HuH-7 (cell line): Measurements from ENCODE around the gene AMH.

Source experiments
- DNase-seq: peaks from one replicate; pipeline ENCODE4 v3.0.0; 2011; ENCODE audit warnings: low spot score

Gene AMH

DNA sequence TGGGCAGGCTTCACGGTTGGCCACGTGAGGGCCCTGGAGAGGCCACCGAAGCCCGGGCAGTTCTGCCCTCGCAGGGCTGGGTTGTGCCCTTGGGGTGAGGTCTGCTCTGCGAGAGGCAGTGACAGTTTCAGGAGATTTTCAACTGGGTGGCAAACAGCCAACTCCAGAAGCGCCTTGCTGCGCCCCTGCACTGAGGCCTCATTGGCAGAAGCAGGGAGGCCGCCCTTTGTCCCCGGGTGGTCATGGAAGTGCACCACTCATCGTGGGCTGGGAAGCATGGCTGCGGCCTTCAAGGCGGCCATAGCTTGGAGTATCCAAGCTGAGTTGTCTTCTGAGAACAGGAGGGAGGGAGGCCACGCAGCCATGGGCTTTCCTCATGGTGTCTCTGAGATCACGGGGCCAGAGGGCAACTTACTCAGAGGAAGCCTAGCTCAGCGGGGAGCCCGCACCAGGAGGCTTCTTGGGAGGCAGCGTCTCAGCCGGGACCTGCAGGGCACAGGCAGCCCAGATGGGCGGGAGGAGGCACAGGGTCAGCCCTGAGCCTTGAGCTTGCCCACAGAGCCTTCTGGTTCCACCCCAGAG lies 27.8 kb upstream of the AMH start:
- DNase-seq, result no peak

DNA sequence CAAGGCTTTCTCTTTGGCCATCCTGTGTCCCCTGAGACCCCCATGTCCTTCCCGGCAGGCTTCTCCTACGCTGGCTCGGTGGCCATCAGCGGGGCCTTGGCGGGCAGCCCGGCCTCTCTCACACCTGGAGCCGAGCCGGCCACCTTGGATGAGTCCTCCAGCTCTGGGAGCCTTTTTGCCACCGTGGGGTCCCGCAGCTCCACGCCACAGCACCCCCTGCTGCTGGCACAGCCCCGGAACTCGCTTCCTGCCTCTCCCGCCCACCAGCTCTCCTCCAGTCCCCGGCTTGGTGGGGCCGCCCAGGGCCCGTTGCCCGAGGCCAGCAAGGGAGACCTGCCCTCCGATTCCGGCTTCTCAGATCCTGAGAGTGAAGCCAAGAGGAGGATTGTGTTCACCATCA lies 27.2 kb upstream of the AMH start:
- DNase-seq, result no peak

DNA sequence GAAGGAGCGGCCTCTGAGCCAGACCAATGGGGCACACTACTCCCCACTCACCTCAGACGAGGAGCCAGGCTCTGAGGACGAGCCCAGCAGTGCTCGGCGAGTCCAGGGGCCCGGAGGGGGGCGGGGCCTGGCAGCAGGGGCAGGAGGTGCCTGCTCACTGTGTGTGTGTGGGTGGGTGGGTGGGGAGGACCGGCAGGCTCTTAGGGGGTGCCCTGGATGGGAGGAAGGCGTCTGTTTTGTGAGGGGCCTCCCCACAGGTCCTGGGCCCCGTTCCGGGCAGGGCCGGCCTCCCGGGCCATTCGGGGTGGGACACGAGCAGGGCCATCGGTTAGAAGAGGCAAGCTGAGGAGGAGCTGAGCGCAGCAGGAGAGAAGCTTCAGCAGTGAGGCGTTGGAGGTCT lies 25.7 kb upstream of the AMH start:
- DNase-seq, result no peak

DNA sequence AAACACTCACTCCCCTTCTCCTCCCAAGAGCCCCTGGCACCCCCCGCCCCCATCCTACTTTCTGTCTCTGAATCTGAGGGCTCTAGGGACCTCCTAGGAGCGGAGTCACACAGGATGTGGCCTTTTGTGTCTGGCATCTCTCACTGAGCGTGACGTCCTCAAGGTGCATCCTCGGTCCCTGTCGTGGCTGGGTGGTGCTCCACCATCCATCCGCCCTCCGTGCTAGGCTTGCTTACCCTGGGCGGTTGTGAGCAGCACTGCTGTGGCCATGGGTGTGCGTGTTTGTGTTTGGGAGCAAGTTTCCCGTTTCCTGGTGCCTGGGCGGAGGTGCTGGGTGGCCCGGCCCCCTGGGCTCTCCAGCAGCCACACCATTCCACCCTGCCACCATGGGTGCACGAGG lies 25.2 kb upstream of the AMH start:
- DNase-seq, result no peak

- no peak for DNase-seq
Measured at GRCh38 chr19:2224754-2225349, 24.3 kb upstream of the AMH start.

DNA sequence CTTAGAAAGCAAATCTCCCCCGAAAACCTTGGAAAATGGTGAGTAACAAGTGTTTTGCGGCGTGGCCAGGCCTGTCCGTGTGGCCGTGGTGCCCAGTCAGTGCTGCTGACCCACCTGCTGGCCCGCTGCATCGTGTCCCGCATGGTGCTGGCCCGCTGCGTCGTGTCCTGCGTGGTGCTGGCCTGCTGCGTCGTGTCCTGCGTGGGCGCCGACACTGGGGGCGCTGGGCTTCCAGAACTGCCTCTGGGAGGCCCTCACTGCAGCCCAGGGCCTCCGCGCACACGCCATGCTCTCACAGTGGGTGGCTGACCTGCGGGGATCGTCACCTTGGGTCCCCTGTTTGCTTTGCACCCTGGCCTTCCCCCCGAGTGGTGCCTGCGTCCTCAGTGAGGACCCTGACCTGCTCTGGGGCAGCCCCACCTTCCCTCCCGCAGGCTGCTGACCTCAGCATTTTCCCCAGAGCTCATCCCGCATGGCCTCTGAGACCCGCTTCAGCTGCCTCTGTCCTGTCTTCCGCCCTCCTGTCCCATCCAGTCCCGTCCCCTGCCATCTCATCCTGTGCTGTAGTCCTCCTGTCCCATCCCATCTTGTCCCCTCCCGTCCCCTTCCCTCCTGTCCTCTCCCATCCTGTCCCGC lies 23.6 kb upstream of the AMH start:
- no peak for DNase-seq

DNA sequence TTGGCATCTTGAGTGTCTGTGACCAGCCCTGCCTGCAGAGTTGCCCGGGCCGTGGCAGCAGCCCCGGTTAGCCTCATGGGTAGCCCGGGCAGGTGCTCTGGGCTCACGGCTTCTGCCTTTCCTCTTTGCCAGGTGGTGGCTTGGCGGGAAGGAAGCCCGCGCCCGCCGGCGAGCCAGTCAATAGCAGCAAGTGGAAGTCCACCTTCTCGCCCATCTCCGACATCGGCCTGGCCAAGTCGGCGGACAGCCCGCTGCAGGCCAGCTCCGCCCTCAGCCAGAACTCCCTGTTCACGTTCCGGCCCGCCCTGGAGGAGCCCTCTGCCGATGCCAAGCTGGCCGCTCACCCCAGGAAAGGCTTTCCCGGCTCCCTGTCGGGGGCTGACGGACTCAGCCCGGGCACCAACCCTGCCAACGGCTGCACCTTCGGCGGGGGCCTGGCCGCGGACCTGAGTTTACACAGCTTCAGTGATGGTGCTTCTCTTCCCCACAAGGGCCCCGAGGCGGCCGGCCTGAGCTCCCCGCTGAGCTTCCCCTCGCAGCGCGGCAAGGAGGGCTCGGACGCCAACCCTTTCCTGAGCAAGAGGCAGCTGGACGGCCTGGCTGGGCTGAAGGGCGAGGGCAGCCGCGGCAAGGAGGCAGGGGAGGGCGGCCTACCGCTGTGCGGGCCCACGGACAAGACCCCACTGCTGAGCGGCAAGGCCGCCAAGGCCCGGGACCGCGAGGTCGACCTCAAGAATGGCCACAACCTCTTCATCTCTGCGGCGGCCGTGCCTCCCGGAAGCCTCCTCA lies 22.9 kb upstream of the AMH start:
- DNase-seq, result no peak

- DNase-seq, result no peak
Measured at GRCh38 chr19:2226840-2227360, 22.2 kb upstream of the AMH start.

DNA sequence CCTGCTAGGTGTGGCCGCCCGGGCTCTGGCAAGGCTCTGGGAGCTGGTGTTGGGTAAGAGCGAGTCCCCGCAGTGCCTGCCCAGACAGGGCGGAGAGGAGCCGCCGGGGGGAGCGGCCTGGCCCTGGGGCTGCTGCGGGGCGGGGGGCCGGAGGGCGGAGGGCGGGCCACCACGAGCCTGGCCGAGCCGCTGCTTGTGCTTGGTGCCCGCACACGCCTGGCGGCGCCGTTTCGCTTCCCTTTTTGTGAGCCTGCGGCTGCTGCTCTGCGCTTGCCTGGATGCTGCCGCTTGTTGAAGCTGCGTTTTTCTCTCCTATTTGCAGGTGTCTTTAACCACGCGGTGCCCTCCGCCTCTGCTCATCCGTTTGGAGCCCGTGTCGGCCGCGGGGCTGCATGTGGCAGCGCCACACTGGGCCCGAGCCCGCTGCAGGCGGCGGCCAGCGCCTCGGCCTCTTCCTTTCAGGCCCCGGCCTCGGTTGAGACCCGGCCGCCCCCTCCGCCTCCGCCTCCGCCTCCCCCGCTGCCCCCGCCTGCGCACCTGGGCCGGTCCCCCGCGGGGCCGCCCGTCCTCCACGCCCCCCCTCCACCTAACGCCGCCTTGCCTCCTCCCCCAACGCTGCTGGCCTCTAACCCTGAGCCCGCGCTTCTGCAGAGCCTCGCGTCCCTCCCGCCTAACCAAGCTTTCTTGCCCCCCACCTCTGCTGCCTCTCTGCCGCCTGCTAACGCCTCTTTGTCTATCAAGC lies 21.5 kb upstream of the AMH start:
- DNase-seq, result no peak

GRCh38 chr19:2228157-2229030 lies 20.7 kb upstream of the AMH start:
- DNase-seq, result no peak

DNA sequence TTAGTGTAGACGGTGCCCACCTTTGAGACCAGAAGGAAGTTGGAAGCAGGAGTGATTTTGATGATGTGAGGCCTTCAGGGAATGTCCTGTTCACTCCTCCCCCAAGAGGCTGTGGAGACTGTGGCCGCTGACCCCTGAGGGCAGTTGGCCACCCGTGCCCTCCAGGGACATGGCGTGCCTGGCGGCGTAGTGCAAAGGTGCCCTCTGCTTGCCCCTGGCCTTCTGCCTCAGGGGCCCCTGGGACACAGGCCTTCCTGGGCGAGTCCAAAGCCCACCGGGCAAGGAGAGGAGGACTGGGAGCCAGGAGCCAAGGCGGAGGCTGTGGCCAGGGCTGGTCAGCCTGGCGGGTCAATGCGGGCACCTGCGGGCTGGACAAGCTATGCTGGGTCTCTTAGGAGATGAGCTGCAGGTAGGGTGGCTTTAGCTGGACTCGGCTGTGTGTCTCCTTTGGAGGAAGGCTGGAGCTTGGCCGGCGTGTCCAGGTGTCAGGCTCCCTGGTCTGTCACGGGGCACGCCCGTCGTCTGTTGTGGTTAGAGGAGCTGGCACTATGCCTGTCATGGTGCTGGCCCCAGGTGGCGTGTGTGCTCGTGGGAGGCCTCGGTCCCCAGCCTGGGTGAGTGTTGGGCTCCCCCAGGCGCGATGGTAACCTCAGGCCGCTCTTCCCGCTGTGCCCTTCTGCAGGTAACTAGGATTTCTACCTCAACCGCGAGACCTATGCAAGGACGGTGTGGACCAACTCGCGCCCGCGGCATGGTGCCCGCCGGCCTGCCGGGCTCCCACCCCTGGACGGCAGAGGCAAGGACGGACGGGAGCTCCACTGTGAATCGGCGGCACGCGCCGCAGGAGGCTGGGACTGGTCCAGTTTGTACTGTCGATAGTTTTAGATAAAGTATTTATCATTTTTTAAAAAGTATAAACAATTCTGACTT lies 19.8 kb upstream of the AMH start:
- no peak for DNase-seq

DNA sequence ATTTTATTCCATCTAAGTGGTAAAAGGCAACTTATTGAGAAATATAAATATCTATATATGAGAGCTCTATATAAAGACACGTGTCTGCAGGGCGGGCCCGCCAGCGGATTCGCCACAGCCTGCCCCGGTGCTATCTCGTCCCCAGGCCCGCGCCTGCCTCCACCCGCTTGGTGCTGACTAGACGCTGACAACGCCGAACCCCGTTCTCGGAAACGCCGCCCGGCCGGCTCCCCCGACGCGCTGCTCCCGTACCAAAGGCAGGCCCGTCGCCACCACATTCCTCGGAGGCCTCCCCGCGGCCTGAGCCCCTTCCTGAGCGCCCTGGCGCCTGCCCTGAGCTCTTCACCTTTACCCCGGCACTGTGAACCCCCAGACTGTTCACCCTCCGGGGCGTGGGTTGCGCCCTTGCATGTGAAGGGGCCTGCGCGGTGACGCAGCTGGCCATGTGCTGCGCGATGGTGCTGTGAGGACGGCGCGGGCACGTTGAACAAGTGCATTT lies 19.0 kb upstream of the AMH start:
- DNase-seq, result no peak

GRCh38 chr19:2230807-2231533 lies 18.2 kb upstream of the AMH start:
- DNase-seq, result no peak

- DNase-seq, result peak; percentile 53
Measured at GRCh38 chr19:2231621-2232221, 17.4 kb upstream of the AMH start.

DNA sequence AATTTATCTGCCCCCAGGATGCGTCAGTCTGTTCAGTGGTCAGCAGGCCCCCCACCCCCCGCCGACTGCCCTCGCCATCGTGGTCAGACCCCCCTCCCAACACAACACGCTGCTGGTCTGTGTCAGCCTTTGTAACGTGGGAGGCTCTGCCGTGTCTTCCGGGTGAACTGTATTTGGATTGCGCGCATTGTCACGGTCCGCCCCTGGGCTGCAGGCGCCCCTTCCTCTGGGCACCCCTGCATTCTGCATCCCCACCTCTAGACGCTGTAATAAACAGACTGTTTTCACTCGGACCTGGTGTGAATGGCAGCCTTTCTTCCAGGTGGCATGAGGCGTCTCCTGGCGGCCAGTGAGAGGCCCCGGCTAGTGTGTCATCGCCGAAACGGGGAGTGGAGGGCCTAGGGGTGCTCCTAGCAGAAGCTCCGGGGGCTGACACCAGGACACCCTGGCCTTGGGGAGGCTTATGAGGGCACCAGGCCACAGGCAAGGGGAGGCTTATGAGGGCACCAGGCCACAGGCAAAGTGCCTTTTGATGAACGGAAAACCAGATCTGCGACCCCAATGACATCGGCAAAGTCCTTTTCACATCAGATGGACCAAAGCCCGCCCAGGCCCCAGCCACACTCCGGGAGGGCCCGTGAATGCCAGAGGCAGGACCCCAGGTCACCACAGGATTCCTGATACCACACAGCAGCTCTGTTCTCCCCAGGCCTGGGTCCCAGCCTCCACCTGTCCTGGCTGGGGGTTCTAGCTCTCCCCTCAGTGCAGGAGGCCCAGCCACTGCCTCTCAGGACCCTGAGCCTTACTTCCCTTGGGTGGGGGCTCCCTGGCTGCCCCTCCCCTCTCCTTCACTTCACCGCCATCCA lies 16.6 kb upstream of the AMH start:
- no peak for DNase-seq

DNA sequence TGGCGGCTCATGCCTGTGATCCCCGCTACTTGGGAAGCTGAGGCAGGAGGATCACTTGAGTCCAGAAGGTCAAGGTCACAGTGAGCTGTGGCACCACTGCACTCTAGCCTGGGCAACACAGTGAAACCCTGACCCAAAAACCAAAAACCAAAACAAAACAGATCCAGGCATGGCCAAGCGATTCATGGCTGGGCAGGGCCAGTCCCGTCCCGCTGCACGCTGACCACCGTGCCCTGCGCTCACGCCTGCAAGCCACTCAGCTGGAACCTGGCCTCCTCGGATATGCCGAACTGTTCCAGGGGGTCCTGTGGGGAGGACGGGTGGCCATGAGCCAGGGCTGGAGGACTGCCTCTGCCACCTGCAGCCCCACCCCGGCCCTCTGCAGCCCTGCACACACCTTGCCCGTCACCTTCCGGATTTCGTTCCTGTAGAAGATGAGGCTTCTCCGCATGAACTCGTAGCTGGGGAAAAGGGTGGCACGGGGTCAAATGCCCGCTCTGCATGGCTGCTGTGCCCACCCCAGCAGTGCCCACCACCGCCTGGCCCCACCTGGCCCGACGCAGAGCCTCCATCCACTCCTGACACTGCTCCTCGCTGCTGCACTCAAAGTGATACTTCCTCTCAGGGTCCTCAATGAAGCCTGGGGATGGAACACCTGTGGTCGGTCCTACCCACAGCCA lies 15.4 kb upstream of the AMH start:
- no peak for DNase-seq

DNA sequence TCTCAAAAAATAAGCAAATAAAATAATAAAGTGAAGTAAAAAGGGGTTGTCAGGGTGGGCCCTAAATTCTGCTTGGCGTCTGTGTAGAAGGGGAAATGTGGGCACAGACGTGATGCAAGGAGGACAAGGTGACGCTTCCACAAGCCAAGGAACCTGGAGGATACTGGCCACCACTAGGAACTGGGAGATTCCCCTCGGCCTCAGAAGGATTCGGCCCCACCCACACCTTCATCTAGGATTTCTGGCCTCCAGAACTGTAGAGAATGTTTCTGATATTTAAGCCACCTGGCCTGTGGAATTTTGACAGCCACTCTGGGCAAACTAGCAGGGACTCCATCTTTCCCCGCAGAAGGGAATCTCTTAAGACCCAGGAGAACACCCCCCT lies 14.1 kb upstream of the AMH start:
- no peak for DNase-seq
